Stomach (tissue), 9 donors: Measurements from ENCODE around the gene TMEM88. TPM values are rescaled to one million over a fixed set of nuclear protein-coding genes. Genes with fewer than 3 reads are reported as not detected.

Experiments
- DNase-seq, 2 donors: peaks; one replicate each; pipeline versions ENCODE4 v3.0.0 to v3.0.0-alpha.2; 2013 to 2019
- H3K27ac ChIP-seq, 5 donors: fragments of 200-600 bp in 4 of 5; sonication (generic) in 4 of 5; one replicate each; pipeline ENCODE4 v1.5.1; 2013 to 2019; ENCODE audit warnings: mild to moderate bottlenecking in 1 of 5, moderate library complexity in 1 of 5
- H3K27me3 ChIP-seq, 3 donors: fragments of 200-600 bp; sonication (generic); one replicate each; pipeline ENCODE4 v1.5.1; 2017 to 2019; ENCODE audit warnings: mixed run types in 1 of 3
- H3K36me3 ChIP-seq, 4 donors: fragments of 200-600 bp; sonication (generic); 1 replicate in 3 of 4; 2 replicates in 1 of 4; pipeline ENCODE4 v1.5.1; 2016 to 2019
- H3K4me1 ChIP-seq, 4 donors: fragments of 200-600 bp; sonication (generic); one replicate each; pipeline ENCODE4 v1.5.1; 2016 to 2019
- H3K4me3 ChIP-seq, 4 donors: fragments of 200-600 bp; sonication (generic) in 3 of 4; one replicate each; pipeline ENCODE4 v1.5.1; 2016 to 2019; ENCODE audit warnings: mild to moderate bottlenecking in 1 of 4
- H3K9me3 ChIP-seq, 4 donors: fragments of 200-600 bp; sonication (generic); one replicate each; pipeline ENCODE4 v1.5.1; 2016 to 2019
- EP300 ChIP-seq: sonication (generic); formaldehyde crosslinking; IDR thresholded peaks from one replicate; pipeline ENCODE4 v1.6.1; 2017; ENCODE audit warnings: antibody characterized with exemption
- POLR2A ChIP-seq, 4 donors: fragments of 450-650 bp; IDR thresholded peaks; one replicate each; pipeline ENCODE4 v1.6.1; 2016; ENCODE audit warnings: antibody characterized with exemption in 4 of 4, control low read depth in 2 of 4, mild to moderate bottlenecking in 1 of 4, moderate library complexity in 1 of 4
- POLR2AphosphoS5 ChIP-seq, 3 donors: sonication (generic); formaldehyde crosslinking; IDR thresholded peaks; one replicate each; pipeline ENCODE4 v1.6.1; 2016; ENCODE audit warnings: antibody characterized with exemption in 3 of 3
- whole genome bisulfite sequencing, 5 donors: extraction: QIAGEN DNeasy Blood & Tissue Kit in 3 of 5; methylation state at CpG; one replicate each; pipeline versions ENCODE4 v1.1.5 to v1.1.7; 2013 to 2018; 5-methylcytosine and 5-hydroxymethylcytosine counted together
- intact Hi-C: fragments of 100-400 bp; cut with DNase I; formaldehyde crosslinking; loops from one replicate; pipeline ENCODE4 v1.15.1; 2023; ENCODE audit warnings: low total_unique reads
- polyA plus RNA-seq, 3 donors: library from polyadenylated mRNA; stranded (reverse); fragments of 200-250 nt; gene quantifications; one replicate each; pipeline ENCODE4 v1.2.3, GENCODE V29; 2013
- total RNA-seq, 5 donors: library from RNA; depleted of rRNA; stranded (reverse); fragments of >200 nt; gene quantifications; one replicate each; pipeline versions ENCODE4 v1.1.0 to v1.2.3, GENCODE V29; 2014 to 2016
- TF ChIP-seq, protein P1 (sequence below), 7 experiments: fragments of 450-650 bp in 4 of 7; fragments of 200-600 bp in 3 of 7; sonication (generic) in 3 of 7; IDR thresholded peaks; one replicate each; pipeline ENCODE4 v1.5.1; 2016 to 2019; ENCODE audit warnings: antibody characterized with exemption in 7 of 7, control low read depth in 2 of 7, mild to moderate bottlenecking in 1 of 7
- donor health status: healthy with polysubstance abuse.
- donor health status: Bipolar disorder and iron deficiency.
- donor health status: healthy.

TMEM88 gene
- total and polyA plus RNA-seq, 8 donors, result 1.8 to 36.0 (median 10.4) TPM; not detected in 2

DNA sequence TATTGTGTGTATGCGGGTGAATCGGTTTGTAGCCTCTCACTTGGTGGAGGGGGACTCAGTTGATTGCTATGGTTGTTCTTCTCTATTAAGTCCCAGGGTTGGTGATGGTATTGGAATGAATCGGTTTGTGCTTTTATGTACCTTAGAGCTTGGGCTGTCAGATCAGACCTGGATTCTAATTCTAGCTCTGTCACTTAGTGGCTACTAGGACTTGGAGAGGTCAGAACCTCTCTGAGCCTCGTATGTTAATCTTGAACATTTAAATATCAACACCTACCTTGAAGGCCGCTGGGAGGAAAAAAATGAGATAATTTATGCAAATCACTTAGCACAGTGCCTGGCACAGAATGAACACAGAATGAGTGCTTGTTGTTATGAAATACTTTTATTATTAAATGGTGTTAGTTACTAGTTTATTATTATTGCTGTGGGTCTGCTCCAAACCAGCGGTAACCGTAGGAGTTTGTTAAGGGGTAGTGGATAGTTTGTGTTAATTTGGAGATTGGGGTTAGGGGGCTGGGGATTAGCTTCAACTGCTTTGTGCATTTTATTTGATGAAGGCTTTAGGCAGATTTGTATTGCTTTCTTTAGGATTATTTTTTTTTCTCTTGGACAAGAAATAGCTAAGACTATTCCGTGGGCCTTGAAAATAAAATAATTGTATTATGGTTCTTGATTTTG, 17.3 kb upstream of the TMEM88 start:
- H3K4me1 ChIP-seq, result peaks cover 39 to 75% (median 68%) of the 10 kb centered on the region in 4 donors
- H3K4me3 ChIP-seq, result peak overlapping the region; percentile 25 to 76 (median 69)
- intact Hi-C loops, result no loop called here
- H3K27me3 ChIP-seq, result no peaks in the 10 kb centered on the region
- TF ChIP-seq, protein P1, sequence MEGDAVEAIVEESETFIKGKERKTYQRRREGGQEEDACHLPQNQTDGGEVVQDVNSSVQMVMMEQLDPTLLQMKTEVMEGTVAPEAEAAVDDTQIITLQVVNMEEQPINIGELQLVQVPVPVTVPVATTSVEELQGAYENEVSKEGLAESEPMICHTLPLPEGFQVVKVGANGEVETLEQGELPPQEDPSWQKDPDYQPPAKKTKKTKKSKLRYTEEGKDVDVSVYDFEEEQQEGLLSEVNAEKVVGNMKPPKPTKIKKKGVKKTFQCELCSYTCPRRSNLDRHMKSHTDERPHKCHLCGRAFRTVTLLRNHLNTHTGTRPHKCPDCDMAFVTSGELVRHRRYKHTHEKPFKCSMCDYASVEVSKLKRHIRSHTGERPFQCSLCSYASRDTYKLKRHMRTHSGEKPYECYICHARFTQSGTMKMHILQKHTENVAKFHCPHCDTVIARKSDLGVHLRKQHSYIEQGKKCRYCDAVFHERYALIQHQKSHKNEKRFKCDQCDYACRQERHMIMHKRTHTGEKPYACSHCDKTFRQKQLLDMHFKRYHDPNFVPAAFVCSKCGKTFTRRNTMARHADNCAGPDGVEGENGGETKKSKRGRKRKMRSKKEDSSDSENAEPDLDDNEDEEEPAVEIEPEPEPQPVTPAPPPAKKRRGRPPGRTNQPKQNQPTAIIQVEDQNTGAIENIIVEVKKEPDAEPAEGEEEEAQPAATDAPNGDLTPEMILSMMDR (IDR thresholded peaks at IDR 0.05), result no peak
- TF ChIP-seq EP300 (no peak), POLR2A (IDR thresholded peaks at IDR 0.05) (no peak), POLR2AphosphoS5 (IDR thresholded peaks at IDR 0.05) (no peak)
- no peaks in the 10 kb centered on the region for H3K9me3 ChIP-seq
- H3K36me3 ChIP-seq, result peaks cover 0 to 13% (median 8%) of the 10 kb centered on the region in 4 donors
- DNase-seq, result peak in 1 of 2 donors; percentile 56
- peak overlapping the region; percentile 92 to 100 (median 99) for H3K27ac ChIP-seq
- whole genome bisulfite sequencing, 5 donors, result 4 to 9% (median 7%) methylated on average over 8 of the region's 8 CpGs

DNA sequence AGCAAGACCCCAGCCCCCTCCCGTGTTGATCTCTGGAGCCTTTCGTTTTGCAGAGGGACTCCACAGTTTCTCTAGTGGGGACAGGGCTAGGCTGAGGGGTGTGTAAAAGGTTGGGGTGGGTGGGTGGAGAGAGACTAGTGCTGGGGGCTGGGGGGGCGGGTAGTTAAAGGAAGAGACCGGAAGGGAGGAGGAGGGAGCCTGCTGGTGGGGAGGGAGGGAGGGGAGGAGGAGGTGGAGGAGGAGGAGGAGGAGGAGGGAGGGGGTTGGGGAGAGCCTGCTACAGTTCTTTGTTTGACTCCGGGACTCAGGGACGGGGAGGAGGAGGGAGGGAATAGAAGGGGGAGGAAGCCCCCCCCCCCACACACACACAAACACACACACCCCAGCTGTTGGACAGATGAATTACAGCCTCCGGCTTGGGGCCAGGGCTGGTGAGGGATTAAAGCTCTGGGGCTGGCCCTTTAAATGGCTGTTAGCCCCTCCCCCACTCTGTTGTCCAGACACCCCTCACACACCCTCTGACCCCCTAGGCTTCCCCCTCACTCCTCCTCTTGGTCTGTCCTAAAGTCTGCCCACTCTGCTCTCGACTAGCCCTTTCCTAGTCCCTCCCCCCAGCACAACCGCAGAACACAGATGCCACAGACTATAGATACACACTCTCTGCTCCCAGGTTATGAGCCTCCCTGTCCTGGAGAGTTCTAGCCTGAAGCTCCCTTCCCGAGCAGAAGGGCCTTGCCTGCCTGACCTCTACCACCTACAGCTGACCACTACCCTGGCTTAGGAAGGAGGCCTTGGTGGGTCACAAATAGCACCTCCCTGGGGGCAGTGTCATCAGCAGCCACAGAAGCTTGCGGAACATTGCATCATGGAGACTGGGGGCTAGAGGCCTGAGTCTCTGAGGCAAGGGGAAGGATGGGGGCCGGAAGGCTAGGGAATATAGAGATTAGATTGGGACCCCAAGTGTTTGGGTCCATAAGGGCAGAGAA, 16.5 kb upstream of the TMEM88 start:
- 15 to 22% (median 20%) methylated on average over 8 to 12 of the region's 12 CpGs for WGBS, 5 donors
- Histone ChIP-seq H3K27ac (peak overlapping the region; percentile 25 to 100 (median 99)), H3K36me3 (peaks cover 0 to 13% (median 8%) of the 10 kb centered on the region in 4 donors), H3K4me1 (peaks cover 39 to 76% (median 67%) of the 10 kb centered on the region in 4 donors), H3K27me3 (no peaks in the 10 kb centered on the region), H3K9me3 (no peaks in the 10 kb centered on the region), H3K4me3 (peak overlapping the region; percentile 25 to 76 (median 50))
- intact Hi-C loops, result no loop called here
- TF ChIP-seq POLR2AphosphoS5 (IDR thresholded peaks at IDR 0.05) (no peak), POLR2A (IDR thresholded peaks at IDR 0.05) (no peak), EP300 (no peak)
- TF ChIP-seq, protein P1 (IDR thresholded peaks at IDR 0.05), result no peak
- peak in 1 of 2 donors; percentile 87 for DNase-seq

DNA sequence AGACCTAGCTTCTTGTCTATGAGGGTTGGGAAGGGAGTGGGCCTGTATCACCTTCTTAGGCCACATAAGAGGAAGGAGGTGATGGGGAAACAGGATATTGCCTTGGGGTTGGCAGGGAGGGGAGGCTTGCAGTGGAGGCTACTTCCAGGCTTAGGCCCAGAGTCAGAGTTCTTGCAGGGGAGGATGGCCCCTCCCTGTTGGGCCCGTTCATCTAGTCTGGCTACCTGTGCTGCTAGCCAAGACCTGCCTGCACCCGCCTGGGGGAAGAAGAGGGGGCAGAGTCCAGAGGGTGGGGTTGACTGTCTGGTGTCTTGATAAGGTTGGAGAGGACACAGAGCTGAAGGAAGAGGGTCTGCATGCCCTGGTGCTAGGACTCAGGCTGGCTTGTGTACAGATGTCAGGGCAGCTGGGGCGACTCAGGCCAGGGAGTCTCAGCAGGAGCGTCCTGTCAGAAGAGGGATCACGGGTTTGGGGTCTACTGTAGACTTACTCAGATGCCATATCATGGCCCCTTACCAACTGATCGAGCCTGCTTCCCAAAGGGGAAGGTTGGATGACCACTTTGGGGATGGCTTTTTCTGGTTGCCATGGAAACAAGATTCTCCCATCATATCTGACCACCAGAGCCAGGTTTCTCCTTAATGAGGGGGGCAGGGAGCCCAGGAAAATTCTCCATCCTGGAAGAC, 15.5 kb upstream of the TMEM88 start:
- peaks cover 0 to 13% (median 8%) of the 10 kb centered on the region in 4 donors for H3K36me3 ChIP-seq
- no peaks in the 10 kb centered on the region for H3K27me3 ChIP-seq
- intact Hi-C loops, result no loop called here
- TF ChIP-seq EP300 (no peak), POLR2A (IDR thresholded peaks at IDR 0.05) (no peak), POLR2AphosphoS5 (IDR thresholded peaks at IDR 0.05) (no peak)
- TF ChIP-seq, protein P1 (IDR thresholded peaks at IDR 0.05), result no peak
- 49 to 61% (median 53%) methylated on average over 3 to 6 of the region's 6 CpGs for WGBS, 5 donors
- peaks cover 39 to 76% (median 67%) of the 10 kb centered on the region in 4 donors for H3K4me1 ChIP-seq
- DNase-seq, result no peak
- peak overlapping the region in 2 of 4 donors; percentile 27 to 72 for H3K4me3 ChIP-seq
- H3K27ac ChIP-seq, result peak overlapping the region in 4 of 5 donors; percentile 96 to 100 (median 99)
- no peaks in the 10 kb centered on the region for H3K9me3 ChIP-seq
